Testis (tissue), 2 donors: ENCODE data around the gene ISY1.

Experiments used
- POLR2A ChIP-seq: fragments of 450-650 bp; IDR thresholded peaks from one replicate; pipeline ENCODE4 v1.6.1; 2017; ENCODE audit warnings: antibody characterized with exemption, mild to moderate bottlenecking, moderate library complexity
- TF ChIP-seq, protein P1 (sequence below), 3 experiments: fragments of 450-650 bp in 2 of 3; fragments of 200-600 bp in 1 of 3; sonication (generic) in 1 of 3; IDR thresholded peaks; one replicate each; pipeline ENCODE4 v1.5.1; 2016 to 2019; ENCODE audit warnings: antibody characterized with exemption in 3 of 3, mild to moderate bottlenecking in 2 of 3, moderate library complexity in 1 of 3

DNA sequence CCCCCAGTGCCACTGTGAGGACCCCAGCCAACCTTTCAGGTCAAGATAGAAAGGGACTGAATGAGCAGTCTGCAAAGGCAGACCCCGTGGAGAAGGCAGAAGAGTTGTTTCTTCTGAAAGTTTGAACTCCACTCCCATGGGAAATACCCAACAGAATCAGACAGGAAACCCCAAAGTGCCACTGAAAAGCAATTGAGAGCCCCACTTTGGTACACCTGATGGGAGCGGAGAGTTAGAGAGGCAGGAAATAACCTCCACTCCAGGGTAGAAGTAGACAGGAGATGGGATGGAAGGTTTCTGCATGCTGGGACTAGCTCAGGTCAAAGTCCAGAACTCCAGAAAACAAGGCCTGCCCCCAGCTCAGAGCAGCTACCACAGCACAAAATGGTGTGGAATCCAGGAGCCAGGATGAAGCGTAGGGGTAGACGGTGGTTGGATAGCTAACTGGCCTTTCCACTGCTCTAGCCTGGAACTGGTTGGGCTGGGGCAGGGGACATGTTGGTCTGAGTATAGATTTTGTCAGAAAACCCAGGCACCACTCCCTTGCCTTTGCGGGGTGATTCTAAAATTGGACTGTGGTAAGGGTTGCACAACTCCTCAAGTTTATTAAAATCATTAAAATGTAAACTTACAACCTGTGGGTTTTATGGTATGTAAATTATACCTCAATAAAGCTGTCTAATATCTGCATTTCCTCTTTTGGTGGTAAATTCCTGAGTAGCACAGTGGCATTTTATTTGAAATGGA, 37.4 kb downstream of the ISY1 start:
- TF ChIP-seq, protein P1, sequence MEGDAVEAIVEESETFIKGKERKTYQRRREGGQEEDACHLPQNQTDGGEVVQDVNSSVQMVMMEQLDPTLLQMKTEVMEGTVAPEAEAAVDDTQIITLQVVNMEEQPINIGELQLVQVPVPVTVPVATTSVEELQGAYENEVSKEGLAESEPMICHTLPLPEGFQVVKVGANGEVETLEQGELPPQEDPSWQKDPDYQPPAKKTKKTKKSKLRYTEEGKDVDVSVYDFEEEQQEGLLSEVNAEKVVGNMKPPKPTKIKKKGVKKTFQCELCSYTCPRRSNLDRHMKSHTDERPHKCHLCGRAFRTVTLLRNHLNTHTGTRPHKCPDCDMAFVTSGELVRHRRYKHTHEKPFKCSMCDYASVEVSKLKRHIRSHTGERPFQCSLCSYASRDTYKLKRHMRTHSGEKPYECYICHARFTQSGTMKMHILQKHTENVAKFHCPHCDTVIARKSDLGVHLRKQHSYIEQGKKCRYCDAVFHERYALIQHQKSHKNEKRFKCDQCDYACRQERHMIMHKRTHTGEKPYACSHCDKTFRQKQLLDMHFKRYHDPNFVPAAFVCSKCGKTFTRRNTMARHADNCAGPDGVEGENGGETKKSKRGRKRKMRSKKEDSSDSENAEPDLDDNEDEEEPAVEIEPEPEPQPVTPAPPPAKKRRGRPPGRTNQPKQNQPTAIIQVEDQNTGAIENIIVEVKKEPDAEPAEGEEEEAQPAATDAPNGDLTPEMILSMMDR (IDR thresholded peaks at IDR 0.05) = no peak
- no peak for TF ChIP-seq POLR2A
